Liver (tissue), 3 donors: Measurements from ENCODE around the gene ADCY10.

Source experiments
- CTCF ChIP-seq: fragments of 150-350 bp; IDR thresholded peaks from 2 replicates; pipeline ENCODE4 v1.5.1; 2017; ENCODE audit warnings: improper control_type of control experiment, low read depth, low read length; ENCODE audit not compliant: missing input control
- EGR1 ChIP-seq, 2 donors: IDR thresholded peaks; 2 replicates each; pipeline ENCODE4 v1.6.1; 2016 to 2018; ENCODE audit warnings: antibody characterized with exemption in 2 of 2, low read depth in 2 of 2
- FOXA1 ChIP-seq: IDR thresholded peaks from 2 replicates; pipeline ENCODE4 v1.6.1; 2016; ENCODE audit warnings: antibody characterized with exemption
- JUND ChIP-seq, 2 donors: IDR thresholded peaks; 2 replicates each; pipeline ENCODE4 v1.6.1; 2016; ENCODE audit warnings: antibody characterized with exemption in 2 of 2
- MAX ChIP-seq: IDR thresholded peaks from 2 replicates; pipeline ENCODE4 v1.6.1; 2016; ENCODE audit warnings: antibody characterized with exemption
- RAD21 ChIP-seq, 2 donors: IDR thresholded peaks; 2 replicates each; pipeline ENCODE4 v1.6.1; 2016; ENCODE audit warnings: antibody characterized with exemption in 2 of 2, mild to moderate bottlenecking in 2 of 2
- RXRA ChIP-seq, 2 donors: IDR thresholded peaks; 2 replicates each; pipeline ENCODE4 v1.6.1; 2017 to 2018; ENCODE audit warnings: antibody characterized with exemption in 2 of 2, mild to moderate bottlenecking in 1 of 2
- SP1 ChIP-seq: IDR thresholded peaks from 2 replicates; pipeline ENCODE4 v1.6.1; 2018; ENCODE audit warnings: antibody characterized with exemption, mild to moderate bottlenecking
- YY1 ChIP-seq: IDR thresholded peaks from 2 replicates; pipeline ENCODE4 v1.6.1; 2016; ENCODE audit warnings: antibody characterized with exemption, mild to moderate bottlenecking
- TF ChIP-seq, protein P1 (sequence below): IDR thresholded peaks from 2 replicates; pipeline ENCODE4 v1.6.1; 2016; ENCODE audit warnings: antibody characterized with exemption, mild to moderate bottlenecking
- TF ChIP-seq, protein P2 (sequence below): IDR thresholded peaks from 2 replicates; pipeline ENCODE4 v1.6.1; 2016; ENCODE audit warnings: antibody characterized with exemption
- donor health status: healthy.
- donor health status: healthy.

GRCh38 chr1:167860231-167860923 lies 53.6 kb downstream of the ADCY10 start:
- no peak for TF ChIP-seq CTCF
- TF ChIP-seq, protein P1, sequence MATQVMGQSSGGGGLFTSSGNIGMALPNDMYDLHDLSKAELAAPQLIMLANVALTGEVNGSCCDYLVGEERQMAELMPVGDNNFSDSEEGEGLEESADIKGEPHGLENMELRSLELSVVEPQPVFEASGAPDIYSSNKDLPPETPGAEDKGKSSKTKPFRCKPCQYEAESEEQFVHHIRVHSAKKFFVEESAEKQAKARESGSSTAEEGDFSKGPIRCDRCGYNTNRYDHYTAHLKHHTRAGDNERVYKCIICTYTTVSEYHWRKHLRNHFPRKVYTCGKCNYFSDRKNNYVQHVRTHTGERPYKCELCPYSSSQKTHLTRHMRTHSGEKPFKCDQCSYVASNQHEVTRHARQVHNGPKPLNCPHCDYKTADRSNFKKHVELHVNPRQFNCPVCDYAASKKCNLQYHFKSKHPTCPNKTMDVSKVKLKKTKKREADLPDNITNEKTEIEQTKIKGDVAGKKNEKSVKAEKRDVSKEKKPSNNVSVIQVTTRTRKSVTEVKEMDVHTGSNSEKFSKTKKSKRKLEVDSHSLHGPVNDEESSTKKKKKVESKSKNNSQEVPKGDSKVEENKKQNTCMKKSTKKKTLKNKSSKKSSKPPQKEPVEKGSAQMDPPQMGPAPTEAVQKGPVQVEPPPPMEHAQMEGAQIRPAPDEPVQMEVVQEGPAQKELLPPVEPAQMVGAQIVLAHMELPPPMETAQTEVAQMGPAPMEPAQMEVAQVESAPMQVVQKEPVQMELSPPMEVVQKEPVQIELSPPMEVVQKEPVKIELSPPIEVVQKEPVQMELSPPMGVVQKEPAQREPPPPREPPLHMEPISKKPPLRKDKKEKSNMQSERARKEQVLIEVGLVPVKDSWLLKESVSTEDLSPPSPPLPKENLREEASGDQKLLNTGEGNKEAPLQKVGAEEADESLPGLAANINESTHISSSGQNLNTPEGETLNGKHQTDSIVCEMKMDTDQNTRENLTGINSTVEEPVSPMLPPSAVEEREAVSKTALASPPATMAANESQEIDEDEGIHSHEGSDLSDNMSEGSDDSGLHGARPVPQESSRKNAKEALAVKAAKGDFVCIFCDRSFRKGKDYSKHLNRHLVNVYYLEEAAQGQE, result no peak
- TF ChIP-seq, protein P2, sequence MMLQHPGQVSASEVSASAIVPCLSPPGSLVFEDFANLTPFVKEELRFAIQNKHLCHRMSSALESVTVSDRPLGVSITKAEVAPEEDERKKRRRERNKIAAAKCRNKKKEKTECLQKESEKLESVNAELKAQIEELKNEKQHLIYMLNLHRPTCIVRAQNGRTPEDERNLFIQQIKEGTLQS, result no peak
- TF ChIP-seq RAD21 (IDR thresholded peaks at IDR 0.05), result no peak
- TF ChIP-seq SP1, result no peak
- TF ChIP-seq MAX, result no peak
- TF ChIP-seq RXRA (IDR thresholded peaks at IDR 0.05), result no peak
- TF ChIP-seq JUND (IDR thresholded peaks at IDR 0.05), result no peak
- TF ChIP-seq YY1, result no peak
- no peak for TF ChIP-seq FOXA1
- no peak for TF ChIP-seq EGR1 (IDR thresholded peaks at IDR 0.05; ENCODE audit: low read depth in 2 of 2)
